ENCODE results near the gene TMEM214.

TMEM214 gene

DNA sequence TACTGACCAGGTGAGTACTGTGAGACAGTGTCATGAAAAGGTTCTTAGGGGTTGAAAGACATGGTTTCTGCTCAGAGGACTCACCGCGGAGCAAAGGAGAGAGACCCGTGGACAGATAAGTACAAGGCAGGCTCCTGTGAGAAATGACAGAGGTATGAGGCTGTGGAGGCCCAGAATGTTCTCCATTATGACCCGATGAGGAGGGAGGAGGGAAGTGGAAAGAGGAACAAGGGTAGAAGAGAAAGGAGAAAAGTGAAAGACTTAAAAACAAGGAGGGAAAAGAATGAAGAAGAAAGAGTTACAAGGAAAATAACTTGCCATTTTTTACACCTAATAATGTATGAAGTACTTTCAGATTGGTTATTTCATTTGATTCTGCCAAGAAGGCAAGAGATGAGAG, 32.5 kb upstream of the TMEM214 start:
- ChIA-PET CTCF (no interaction called here), POLR2A (no interaction called here)

DNA sequence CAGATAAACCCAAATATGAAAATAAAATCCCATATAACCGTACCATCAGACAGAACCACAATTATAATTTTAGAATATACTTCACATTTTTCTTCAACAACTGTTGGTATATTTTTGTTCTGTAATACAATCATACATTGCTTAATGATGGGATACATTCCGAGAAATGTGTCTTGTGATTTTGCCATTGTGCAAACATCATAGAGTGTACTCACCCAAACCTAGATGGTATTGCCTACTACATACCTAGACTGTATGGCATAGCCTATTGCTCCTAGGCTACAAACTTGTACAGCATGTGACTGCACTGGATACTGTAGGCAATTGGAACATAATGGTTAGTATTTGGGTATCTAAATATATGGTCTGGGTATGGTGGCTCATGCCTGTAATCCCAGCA, 31.8 kb upstream of the TMEM214 start:
- POLR2A ChIA-PET: no interaction called here
- no peak for TF ChIP-seq SUZ12 (IDR thresholded peaks at IDR 0.05)
- no peak for TF ChIP-seq FOXA1 (IDR thresholded peaks at IDR 0.05)
- TF ChIP-seq LEF1 (IDR thresholded peaks at IDR 0.05; ENCODE audit: borderline replicate concordance): no peak
- TF ChIP-seq TARDBP (IDR thresholded peaks at IDR 0.05): no peak
- TF ChIP-seq HDGF (IDR thresholded peaks at IDR 0.05; ENCODE audit: borderline replicate concordance): no peak
- TF ChIP-seq CTBP1 (IDR thresholded peaks at IDR 0.05; ENCODE audit: borderline replicate concordance): no peak
- TF ChIP-seq ELF4 (IDR thresholded peaks at IDR 0.05): no peak
- TF ChIP-seq FOXM1 (IDR thresholded peaks at IDR 0.05; ENCODE audit: borderline replicate concordance): no peak
- TF ChIP-seq BHLHE40 (IDR thresholded peaks at IDR 0.05; ENCODE audit: borderline replicate concordance): no peak
- TF ChIP-seq SP1 (IDR thresholded peaks at IDR 0.05): no peak
- TF ChIP-seq L3MBTL2 (conservative IDR thresholded peaks at IDR 0.05): no peak
- TF ChIP-seq NFRKB (IDR thresholded peaks at IDR 0.05): no peak
- no peak for TF ChIP-seq ZNF384 (IDR thresholded peaks at IDR 0.05)
- no peak for TF ChIP-seq FOXK2 (IDR thresholded peaks at IDR 0.05)
- TF ChIP-seq ARNT (IDR thresholded peaks at IDR 0.05): no peak
- TF ChIP-seq, protein P1, sequence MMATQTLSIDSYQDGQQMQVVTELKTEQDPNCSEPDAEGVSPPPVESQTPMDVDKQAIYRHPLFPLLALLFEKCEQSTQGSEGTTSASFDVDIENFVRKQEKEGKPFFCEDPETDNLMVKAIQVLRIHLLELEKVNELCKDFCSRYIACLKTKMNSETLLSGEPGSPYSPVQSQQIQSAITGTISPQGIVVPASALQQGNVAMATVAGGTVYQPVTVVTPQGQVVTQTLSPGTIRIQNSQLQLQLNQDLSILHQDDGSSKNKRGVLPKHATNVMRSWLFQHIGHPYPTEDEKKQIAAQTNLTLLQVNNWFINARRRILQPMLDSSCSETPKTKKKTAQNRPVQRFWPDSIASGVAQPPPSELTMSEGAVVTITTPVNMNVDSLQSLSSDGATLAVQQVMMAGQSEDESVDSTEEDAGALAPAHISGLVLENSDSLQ (IDR thresholded peaks at IDR 0.05): no peak
- CTCF ChIA-PET: no interaction called here
- DNase-seq (ENCODE audit: extremely low spot score): no peak

More for the DNA sequence above, 32.5 kb upstream of the TMEM214 start:
- DNase-seq (ENCODE audit: extremely low spot score): no peak
- TF ChIP-seq SP1 (IDR thresholded peaks at IDR 0.05) (no peak), LEF1 (IDR thresholded peaks at IDR 0.05; ENCODE audit: borderline replicate concordance) (no peak), CTBP1 (IDR thresholded peaks at IDR 0.05; ENCODE audit: borderline replicate concordance) (no peak), ELF4 (IDR thresholded peaks at IDR 0.05) (no peak), TARDBP (IDR thresholded peaks at IDR 0.05) (no peak), FOXM1 (IDR thresholded peaks at IDR 0.05; ENCODE audit: borderline replicate concordance) (no peak), BHLHE40 (IDR thresholded peaks at IDR 0.05; ENCODE audit: borderline replicate concordance) (no peak), FOXA1 (IDR thresholded peaks at IDR 0.05) (no peak), L3MBTL2 (conservative IDR thresholded peaks at IDR 0.05) (no peak), NFRKB (IDR thresholded peaks at IDR 0.05) (no peak), FOXK2 (IDR thresholded peaks at IDR 0.05) (no peak), SUZ12 (IDR thresholded peaks at IDR 0.05) (no peak), HDGF (IDR thresholded peaks at IDR 0.05; ENCODE audit: borderline replicate concordance) (no peak), ARNT (IDR thresholded peaks at IDR 0.05) (no peak), ZNF384 (IDR thresholded peaks at IDR 0.05) (no peak)
- TF ChIP-seq, protein P1 (IDR thresholded peaks at IDR 0.05): no peak

DNA sequence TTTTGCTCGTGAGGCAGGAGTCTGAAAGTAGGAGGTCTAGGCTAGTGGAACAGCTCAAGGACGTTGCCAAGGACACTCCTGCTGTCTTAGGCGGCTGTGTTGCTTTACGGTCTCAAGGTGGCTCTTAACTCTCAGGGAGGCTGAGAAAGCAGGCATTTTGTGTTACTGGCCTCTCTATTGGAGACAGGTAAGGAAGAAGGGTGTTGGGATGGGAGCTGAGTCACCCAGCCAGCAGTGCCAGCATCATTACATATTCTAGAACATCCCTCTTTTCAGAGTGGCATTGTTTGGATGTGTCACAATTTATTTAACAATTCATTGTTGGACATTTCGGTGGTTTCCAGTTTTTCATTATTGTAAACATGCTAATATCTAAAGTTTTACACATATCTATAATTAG, 30.8 kb upstream of the TMEM214 start:
- no peak for DNase-seq (ENCODE audit: extremely low spot score)
- POLR2A ChIA-PET: no interaction called here
- CTCF ChIA-PET: interaction anchor here (1.4 kb wide), 1 partner anchor 40 kb away, joined by 3 read pairs; no protein-coding TSS in a partner anchor
- TF ChIP-seq FOXA1 (IDR thresholded peaks at IDR 0.05): no peak
- no peak for TF ChIP-seq BHLHE40 (IDR thresholded peaks at IDR 0.05; ENCODE audit: borderline replicate concordance)
- TF ChIP-seq L3MBTL2 (conservative IDR thresholded peaks at IDR 0.05): no peak
- TF ChIP-seq NFRKB (IDR thresholded peaks at IDR 0.05): no peak
- no peak for TF ChIP-seq HDGF (IDR thresholded peaks at IDR 0.05; ENCODE audit: borderline replicate concordance)
- TF ChIP-seq FOXM1 (IDR thresholded peaks at IDR 0.05; ENCODE audit: borderline replicate concordance): no peak
- TF ChIP-seq TARDBP (IDR thresholded peaks at IDR 0.05): no peak
- TF ChIP-seq SP1 (IDR thresholded peaks at IDR 0.05): no peak
- no peak for TF ChIP-seq ZNF384 (IDR thresholded peaks at IDR 0.05)
- TF ChIP-seq ELF4 (IDR thresholded peaks at IDR 0.05): no peak
- no peak for TF ChIP-seq SUZ12 (IDR thresholded peaks at IDR 0.05)
- TF ChIP-seq FOXK2 (IDR thresholded peaks at IDR 0.05): no peak
- TF ChIP-seq ARNT (IDR thresholded peaks at IDR 0.05): no peak
- TF ChIP-seq LEF1 (IDR thresholded peaks at IDR 0.05; ENCODE audit: borderline replicate concordance): no peak
- TF ChIP-seq, protein P1 (IDR thresholded peaks at IDR 0.05): no peak
- no peak for TF ChIP-seq CTBP1 (IDR thresholded peaks at IDR 0.05; ENCODE audit: borderline replicate concordance)

DNA sequence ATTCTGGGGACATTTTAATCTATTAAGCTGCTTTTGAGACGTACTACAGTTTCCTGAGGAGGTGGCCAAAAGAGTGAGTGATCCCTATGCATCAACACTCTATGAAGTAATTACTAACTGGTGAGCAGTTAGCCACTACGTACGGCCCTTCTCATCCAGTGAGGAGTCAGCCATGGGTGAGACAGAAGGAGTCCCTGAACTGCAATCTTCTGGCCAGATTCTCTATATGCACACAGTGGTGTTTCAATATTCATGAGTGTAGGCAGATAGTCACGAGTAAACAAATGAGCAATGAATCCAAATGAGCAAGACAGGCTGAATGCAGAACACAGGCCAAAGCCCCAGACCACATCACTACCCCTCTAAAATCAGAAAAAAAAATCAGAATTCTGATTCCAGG, 29.8 kb upstream of the TMEM214 start:
- no peak for TF ChIP-seq BHLHE40 (IDR thresholded peaks at IDR 0.05; ENCODE audit: borderline replicate concordance)
- no peak for TF ChIP-seq ELF4 (IDR thresholded peaks at IDR 0.05)
- TF ChIP-seq SP1 (IDR thresholded peaks at IDR 0.05): no peak
- TF ChIP-seq LEF1 (IDR thresholded peaks at IDR 0.05; ENCODE audit: borderline replicate concordance): no peak
- TF ChIP-seq FOXA1 (IDR thresholded peaks at IDR 0.05): no peak
- TF ChIP-seq CTBP1 (IDR thresholded peaks at IDR 0.05; ENCODE audit: borderline replicate concordance): no peak
- no peak for TF ChIP-seq ARNT (IDR thresholded peaks at IDR 0.05)
- TF ChIP-seq SUZ12 (IDR thresholded peaks at IDR 0.05): no peak
- TF ChIP-seq, protein P1 (IDR thresholded peaks at IDR 0.05): no peak
- no peak for TF ChIP-seq TARDBP (IDR thresholded peaks at IDR 0.05)
- no peak for TF ChIP-seq L3MBTL2 (conservative IDR thresholded peaks at IDR 0.05)
- POLR2A ChIA-PET: no interaction called here
- DNase-seq (ENCODE audit: extremely low spot score): no peak
- CTCF ChIA-PET: interaction anchor here (1.4 kb wide), 1 partner anchor 41 kb away, joined by 3 read pairs; no protein-coding TSS in a partner anchor

DNA sequence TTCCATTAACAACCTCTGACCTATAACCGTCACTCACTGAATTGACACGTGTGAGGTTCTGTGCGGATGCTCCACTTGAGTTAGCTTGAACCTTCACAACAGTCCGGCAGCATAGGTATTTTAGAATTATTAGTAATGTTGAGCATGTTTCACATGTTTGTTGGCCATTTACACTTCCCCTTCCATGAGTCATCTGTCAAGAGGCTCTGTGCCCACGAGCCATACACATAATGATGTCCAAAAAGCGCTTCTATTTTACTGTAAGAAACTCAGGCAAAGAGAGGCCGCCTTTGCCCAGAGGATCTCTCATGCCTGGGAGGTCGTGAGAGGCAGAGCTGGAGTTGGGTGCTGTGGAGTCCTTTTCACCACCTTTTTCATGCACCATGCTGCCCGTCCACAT, 28.9 kb upstream of the TMEM214 start:
- ChIA-PET POLR2A (no interaction called here), CTCF (interaction anchor here (0.7 to 0.9 kb wide), 2 partner anchors 13 to 26 kb away, joined by 3 to 4 read pairs; no protein-coding TSS in a partner anchor)
- DNase-seq (ENCODE audit: extremely low spot score): no peak
- TF ChIP-seq LEF1 (IDR thresholded peaks at IDR 0.05; ENCODE audit: borderline replicate concordance) (no peak), HDGF (IDR thresholded peaks at IDR 0.05; ENCODE audit: borderline replicate concordance) (no peak)
